Measurements from ENCODE around the gene IGDCC3. TPM values are rescaled to one million over a fixed set of nuclear protein-coding genes. Genes with fewer than 3 reads are reported as not detected.
A peak's percentile ranks its signal among the peaks of the same experiment; 100 is the strongest.

Gene IGDCC3
- total RNA-seq, 4 donors from 2014 or later: 0.82 to 5.5 TPM; not detected in 2

GRCh38 chr15:65290228-65290627 lies 87.6 kb downstream of the IGDCC3 start:
- Histone ChIP-seq H3K27me3 (no peaks in the 10 kb centered on the region), H3K4me1 (peaks cover 0 to 6% of the 10 kb centered on the region in 2 donors), H3K4me3 (no peak overlapping the region), H3K36me3 (no peaks in the 10 kb centered on the region), H3K27ac (no peak overlapping the region), H3K9me3 (no peaks in the 10 kb centered on the region)
- intact Hi-C loops (cut with DNase I; ENCODE audit: low total_unique reads): loop anchor here (10.0 kb wide), 1 partner anchor 445 kb away; the partner anchor contains the start of gene PLEKHO2
- DNase-seq: no peak
- no peak for TF ChIP-seq POLR2A (IDR thresholded peaks at IDR 0.05)
- TF ChIP-seq CTCF (IDR thresholded peaks at IDR 0.05): no peak

- Histone ChIP-seq H3K4me3 (no peak overlapping the region), H3K27me3 (no peaks in the 10 kb centered on the region), H3K27ac (no peak overlapping the region), H3K9me3 (no peaks in the 10 kb centered on the region), H3K36me3 (no peaks in the 10 kb centered on the region), H3K4me1 (peaks cover 0 to 7% of the 10 kb centered on the region in 2 donors)
- intact Hi-C loops (cut with DNase I; ENCODE audit: low total_unique reads): no loop called here
- TF ChIP-seq CTCF (IDR thresholded peaks at IDR 0.05): no peak
- TF ChIP-seq POLR2A (IDR thresholded peaks at IDR 0.05): no peak
- no peak for DNase-seq
Measured at GRCh38 chr15:65289261-65289854, 88.4 kb downstream of the IGDCC3 start.

GRCh38 chr15:65287520-65287855 lies 90.3 kb downstream of the IGDCC3 start:
- intact Hi-C loops (cut with DNase I; ENCODE audit: low total_unique reads): no loop called here
- H3K27ac ChIP-seq: peak overlapping the region; percentile 91 to 93
- no peak for DNase-seq
- H3K36me3 ChIP-seq: no peaks in the 10 kb centered on the region
- peaks cover 0 to 7% of the 10 kb centered on the region in 2 donors for H3K4me1 ChIP-seq
- H3K4me3 ChIP-seq: no peak overlapping the region
- H3K9me3 ChIP-seq: no peaks in the 10 kb centered on the region
- no peak for TF ChIP-seq POLR2A (IDR thresholded peaks at IDR 0.05)
- no peak for TF ChIP-seq CTCF (IDR thresholded peaks at IDR 0.05)
- H3K27me3 ChIP-seq: no peaks in the 10 kb centered on the region

GRCh38 chr15:65286704-65287519 lies 90.9 kb downstream of the IGDCC3 start, which contains the start of gene PARP16:
TSS of gene PARP16 (minus strand) at chr15:65286883. CDS start at chr15:65286426, 457 bp downstream.
- peak within 1 kb of the TSS; percentile 74 to 85 for H3K4me3 ChIP-seq
- peak; percentile 91 to 92 for DNase-seq
- H3K9me3 ChIP-seq: no peaks in the 10 kb centered on the region
- H3K27ac ChIP-seq: peak within 1 kb of the TSS; percentile 91 to 93
- H3K36me3 ChIP-seq: no peaks in the 10 kb centered on the region
- TF ChIP-seq CTCF (IDR thresholded peaks at IDR 0.05): peak; percentile 50 to 88 (median 82)
- TF ChIP-seq POLR2A (IDR thresholded peaks at IDR 0.05): peak; percentile 78 to 93
- H3K27me3 ChIP-seq: no peaks in the 10 kb centered on the region
- H3K4me1 ChIP-seq: peaks cover 0 to 7% of the 10 kb centered on the region in 2 donors
- intact Hi-C loops (cut with DNase I; ENCODE audit: low total_unique reads): no loop called here

Measured in uterus (tissue), 4 donors.